B cell (primary cell): ENCODE measurements around the gene NOL11. TPM values are rescaled to one million over a fixed set of nuclear protein-coding genes. Genes with fewer than 3 reads are reported as not detected.

Source experiments
- ATAC-seq: fragments of 200-7000 bp; cut with Tn5 transposase; one replicate; pipeline ENCODE4 v1.10.0; 2021; ENCODE audit warnings: low read depth, mild to moderate bottlenecking, moderate number of reproducible peaks, moderate library complexity
- CTCF ChIA-PET: fragments of 350-600 bp; sonication (Branson Sonifier 250); formaldehyde crosslinking; loops from one replicate; lab custom pipeline; 2021; ENCODE audit warnings: antibody characterized with exemption, inconsistent platforms; lab: Charles Lee
- POLR2A ChIA-PET: fragments of 350-600 bp; sonication (Branson Sonifier 250); formaldehyde crosslinking; loops from one replicate; lab custom pipeline; 2021; ENCODE audit warnings: antibody characterized with exemption; lab: Charles Lee
- DNase-seq: peaks from one replicate; pipeline ENCODE4 v3.0.0; 2013
- H2AFZ ChIP-seq: 2 replicates; pipeline ENCODE4 v1.6.1; 2012; ENCODE audit warnings: mild to moderate bottlenecking, low read depth, low read length; ENCODE audit not compliant: insufficient read depth, poor library complexity, severe bottlenecking
- H3K27ac ChIP-seq, 2 donors: 1 replicate in 1 of 2; 2 replicates in 1 of 2; pipeline ENCODE4 v1.5.1; 2012 to 2013; ENCODE audit warnings: low read length in 2 of 2, mild to moderate bottlenecking in 2 of 2, moderate library complexity in 1 of 2
- H3K27me3 ChIP-seq, 4 experiments: fragments of 200-600 bp in 1 of 4; sonication (generic) in 1 of 4; replicated peaks in 1 of 4; 1 replicate in 2 of 4; 2 replicates in 2 of 4; pipeline versions ENCODE4 v1.6.1 to v1.7.0; 2013 to 2016; ENCODE audit warnings: low read length in 3 of 4, mild to moderate bottlenecking in 2 of 4, mixed read lengths in 1 of 4, moderate library complexity in 1 of 4; ENCODE audit not compliant: insufficient read depth in 4 of 4, control insufficient read depth in 3 of 4; ENCODE audit errors: control extremely low read depth in 1 of 4
- H3K36me3 ChIP-seq, 2 experiments: replicated peaks in 1 of 2; 1 replicate in 1 of 2; 2 replicates in 1 of 2; pipeline versions ENCODE4 v1.6.1 to v1.7.1; 2013; ENCODE audit warnings: low read length in 1 of 2; ENCODE audit not compliant: insufficient read depth in 2 of 2, control insufficient read depth in 1 of 2; ENCODE audit errors: control extremely low read depth in 1 of 2, extremely low read depth in 1 of 2
- H3K4me1 ChIP-seq, 2 donors: fragments of 200-600 bp in 1 of 2; sonication (generic) in 1 of 2; 1 replicate in 1 of 2; 2 replicates in 1 of 2; pipeline versions ENCODE4 v1.5.1 to v1.6.1; 2013 to 2017; ENCODE audit warnings: low read length in 2 of 2; ENCODE audit not compliant: control insufficient read depth in 2 of 2, insufficient read depth in 2 of 2
- H3K4me2 ChIP-seq: replicated peaks from 2 replicates; pipeline ENCODE3; 2012; ENCODE audit warnings: mild to moderate bottlenecking, low read depth, low read length; ENCODE audit not compliant: poor library complexity, severe bottlenecking
- H3K4me3 ChIP-seq, 5 experiments: fragments of 200-600 bp in 1 of 5; sonication (generic) in 1 of 5; 1 replicate in 3 of 5; 2 replicates in 2 of 5; pipeline versions ENCODE4 v1.5.1 to v1.7.0; 2011 to 2016; ENCODE audit warnings: low read length in 4 of 5, mild to moderate bottlenecking in 4 of 5, low read depth in 2 of 5, control low read depth in 1 of 5, moderate library complexity in 1 of 5; ENCODE audit not compliant: insufficient read depth in 1 of 5; ENCODE audit errors: control extremely low read depth in 1 of 5, extremely low read depth in 1 of 5
- H3K79me2 ChIP-seq: fragments of 200-600 bp; sonication (generic); one replicate; pipeline ENCODE4 v1.6.0; 2016; ENCODE audit warnings: low read length; ENCODE audit not compliant: control insufficient read depth, insufficient read depth
- H3K9ac ChIP-seq: fragments of 200-600 bp; sonication (generic); 2 replicates; pipeline ENCODE4 v1.6.1; 2017; ENCODE audit warnings: mild to moderate bottlenecking, low read length, moderate library complexity
- H3K9me3 ChIP-seq, 3 donors: one replicate each; pipeline versions ENCODE4 v1.6.1 to v1.7.1; 2013; ENCODE audit warnings: low read length in 2 of 3; ENCODE audit not compliant: control insufficient read depth in 2 of 3, insufficient read depth in 1 of 3; ENCODE audit errors: control extremely low read depth in 1 of 3
- H4K20me1 ChIP-seq: 2 replicates; pipeline ENCODE4 v1.6.0; 2012; ENCODE audit warnings: mild to moderate bottlenecking, low read length; ENCODE audit not compliant: insufficient read depth, control insufficient read depth, poor library complexity, severe bottlenecking
- H3K27ac Mint-ChIP-seq: one replicate; pipeline ENCODE4 v1.8.0; 2021; ENCODE audit warnings: mixed read lengths
- H3K27me3 Mint-ChIP-seq: one replicate; pipeline ENCODE4 v1.8.0; 2021; ENCODE audit warnings: mixed read lengths
- H3K4me1 Mint-ChIP-seq: one replicate; pipeline ENCODE4 v1.8.0; 2021; ENCODE audit warnings: mixed read lengths
- H3K4me3 Mint-ChIP-seq: one replicate; pipeline ENCODE4 v1.8.0; 2021; ENCODE audit warnings: mixed read lengths
- H3K9me3 Mint-ChIP-seq: one replicate; pipeline ENCODE4 v1.8.0; 2022; ENCODE audit warnings: mixed read lengths; ENCODE audit not compliant: insufficient read depth
- CTCF ChIP-seq: fragments of 200-600 bp; IDR thresholded peaks from one replicate; pipeline ENCODE4 v1.8.0; 2022; ENCODE audit warnings: antibody characterized with exemption, mild to moderate bottlenecking
- EZH2 ChIP-seq: IDR thresholded peaks from 2 replicates; pipeline ENCODE4 v1.6.1; 2012; ENCODE audit warnings: borderline replicate concordance, low read depth, mild to moderate bottlenecking, moderate library complexity, low read length; ENCODE audit not compliant: insufficient read depth, poor library complexity, severe bottlenecking
- WGBS: methylation state at CpG from one replicate; pipeline ENCODE4 v1.1.5; 2013; ENCODE audit warnings: missing lambda C conversion rate; ENCODE audit not compliant: insufficient coverage; 5-methylcytosine and 5-hydroxymethylcytosine counted together
- intact Hi-C: fragments of 100-400 bp; cut with micrococcal nuclease; formaldehyde crosslinking; loops from one replicate; pipeline ENCODE4 v1.10.0; 2022
- polyA plus RNA-seq: library from polyadenylated mRNA; depleted of rRNA; stranded (reverse); fragments of >200 nt; gene quantifications from 2 replicates; pipeline ENCODE4 v1.2.3, GENCODE V29; 2012
- total RNA-seq, 2 donors: library from RNA; stranded (reverse); fragments of 120-200 nt in 1 of 2; gene quantifications; 1 replicate in 1 of 2; 2 replicates in 1 of 2; pipeline versions ENCODE4 v1.2.3 to v1.2.4, GENCODE V29; 2013 to 2022

Gene NOL11
- total and polyA plus RNA-seq, 2 donors (not counting 1 experiment from before 2014, with no cell fraction given): 20.3 to 59.1 TPM

- Histone ChIP-seq H3K9ac (no peak overlapping the region), H3K27ac (no peak overlapping the region), H3K79me2 (no peaks in the 10 kb centered on the region), H3K36me3 (peaks cover 0 to 2% of the 10 kb centered on the region in 2 experiments), H4K20me1 (no peaks in the 10 kb centered on the region), H3K4me1 (no peaks in the 10 kb centered on the region), H3K27me3 (no peaks in the 10 kb centered on the region), H3K4me3 (no peak overlapping the region), H2AFZ (no peak overlapping the region), H3K4me2 (no peak overlapping the region), H3K9me3 (no peaks in the 10 kb centered on the region)
- intact Hi-C loops: no loop called here
- Mint-ChIP-seq H3K27ac (no peak overlapping the region), H3K9me3 (no peaks in the 10 kb centered on the region), H3K4me1 (no peaks in the 10 kb centered on the region), H3K27me3 (no peaks in the 10 kb centered on the region), H3K4me3 (no peak overlapping the region)
- DNase-seq (no peak), ATAC-seq (no peak)
- WGBS: no CpG with 5 or more reads among the region's 10 CpGs
- POLR2A ChIA-PET: no interaction called here
- no peak for TF ChIP-seq EZH2
- TF ChIP-seq CTCF: no peak
- CTCF ChIA-PET: no interaction called here
Measured at GRCh38 chr17:67672592-67673335, 45.0 kb upstream of the NOL11 start.

- WGBS: 100% methylated on average over 1 of the region's 4 CpGs
- peaks cover 0 to 2% of the 10 kb centered on the region in 2 experiments for H3K36me3 ChIP-seq
- intact Hi-C loops: no loop called here
Measured at GRCh38 chr17:67675481-67675880, 42.3 kb upstream of the NOL11 start.

More at GRCh38 chr17:67675481-67675880, 42.3 kb upstream of the NOL11 start:
- no peaks in the 10 kb centered on the region for H3K79me2 ChIP-seq
- CTCF ChIA-PET: interaction anchor here (0.6 kb wide), 1 partner anchor 252 kb away, joined by 3 read pairs; no protein-coding TSS in a partner anchor
- POLR2A ChIA-PET: no interaction called here
- Mint-ChIP-seq H3K4me3 (no peak overlapping the region), H3K27me3 (no peaks in the 10 kb centered on the region), H3K9me3 (no peaks in the 10 kb centered on the region), H3K4me1 (peaks cover 23% of the 10 kb centered on the region), H3K27ac (no peak overlapping the region)
- no peak overlapping the region for H3K27ac ChIP-seq
- no peak overlapping the region for H3K4me2 ChIP-seq
- no peak for DNase-seq
- ATAC-seq: no peak
- TF ChIP-seq EZH2 (no peak), CTCF (no peak)
- H3K4me3 ChIP-seq: no peak overlapping the region
- H3K27me3 ChIP-seq: no peaks in the 10 kb centered on the region
- peaks cover 20 to 21% of the 10 kb centered on the region in 2 donors for H3K4me1 ChIP-seq
- no peak overlapping the region for H2AFZ ChIP-seq
- no peaks in the 10 kb centered on the region for H3K9me3 ChIP-seq
- H4K20me1 ChIP-seq: no peaks in the 10 kb centered on the region
- H3K9ac ChIP-seq: no peak overlapping the region
